GM19240 (cell line): ENCODE results near the gene PRICKLE3.
A peak's percentile ranks its signal among the peaks of the same experiment; 100 is the strongest.

Source experiments
- DNase-seq: peaks from one replicate; pipeline ENCODE4 v3.0.0; 2011; ENCODE audit warnings: low spot score; ENCODE audit not compliant: insufficient read length

Gene PRICKLE3, protein sequence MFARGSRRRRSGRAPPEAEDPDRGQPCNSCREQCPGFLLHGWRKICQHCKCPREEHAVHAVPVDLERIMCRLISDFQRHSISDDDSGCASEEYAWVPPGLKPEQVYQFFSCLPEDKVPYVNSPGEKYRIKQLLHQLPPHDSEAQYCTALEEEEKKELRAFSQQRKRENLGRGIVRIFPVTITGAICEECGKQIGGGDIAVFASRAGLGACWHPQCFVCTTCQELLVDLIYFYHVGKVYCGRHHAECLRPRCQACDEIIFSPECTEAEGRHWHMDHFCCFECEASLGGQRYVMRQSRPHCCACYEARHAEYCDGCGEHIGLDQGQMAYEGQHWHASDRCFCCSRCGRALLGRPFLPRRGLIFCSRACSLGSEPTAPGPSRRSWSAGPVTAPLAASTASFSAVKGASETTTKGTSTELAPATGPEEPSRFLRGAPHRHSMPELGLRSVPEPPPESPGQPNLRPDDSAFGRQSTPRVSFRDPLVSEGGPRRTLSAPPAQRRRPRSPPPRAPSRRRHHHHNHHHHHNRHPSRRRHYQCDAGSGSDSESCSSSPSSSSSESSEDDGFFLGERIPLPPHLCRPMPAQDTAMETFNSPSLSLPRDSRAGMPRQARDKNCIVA

DNA sequence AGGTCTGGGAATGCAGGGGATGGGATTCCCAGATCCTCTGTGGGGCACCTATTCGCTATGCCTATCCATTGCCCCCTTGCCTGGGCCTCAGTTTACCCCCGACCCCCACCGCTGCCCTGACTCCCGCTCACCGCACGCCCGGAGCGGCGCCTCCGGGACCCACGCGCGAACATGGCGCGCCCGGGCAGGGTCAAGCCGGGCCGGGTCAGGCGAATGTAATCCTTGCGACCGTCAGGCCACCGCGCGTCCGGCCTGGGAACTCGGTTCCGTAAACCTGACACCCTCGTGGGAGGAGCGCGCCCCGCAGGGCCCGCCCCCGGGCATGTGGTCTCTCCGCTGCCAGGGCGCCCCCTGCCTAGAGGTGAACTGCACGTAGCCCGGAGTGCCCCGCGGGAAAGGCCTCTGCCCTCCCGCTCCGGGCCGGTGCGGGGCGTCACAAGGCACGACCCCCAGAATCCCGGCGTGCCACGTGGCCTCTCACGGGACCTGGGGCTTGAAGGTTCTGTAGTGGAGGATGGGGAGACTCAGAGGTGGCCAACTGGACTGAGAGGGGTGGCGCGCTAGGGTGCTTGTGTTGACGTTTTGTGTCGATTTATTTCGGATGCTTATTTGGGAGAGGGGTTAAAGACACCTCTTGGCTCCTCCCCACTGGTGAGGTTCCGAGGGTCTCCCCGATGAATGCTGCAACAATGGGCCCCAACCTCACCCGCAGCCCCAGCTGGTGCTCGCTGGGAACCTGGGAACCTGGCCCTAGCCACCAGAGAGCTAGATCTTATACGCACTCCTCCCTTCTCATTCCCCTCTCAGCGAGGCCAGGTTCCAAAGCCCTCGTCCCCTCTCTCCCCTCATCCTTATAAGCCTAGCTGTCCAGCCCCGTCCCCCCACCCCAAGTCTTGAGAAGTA is at the start of gene PRICKLE3:
TSS of gene PRICKLE3 (minus strand) at position 249 of the 903 bp plus-strand sequence. CDS start at position 173, 76 bp downstream.
- no peak for DNase-seq

DNA sequence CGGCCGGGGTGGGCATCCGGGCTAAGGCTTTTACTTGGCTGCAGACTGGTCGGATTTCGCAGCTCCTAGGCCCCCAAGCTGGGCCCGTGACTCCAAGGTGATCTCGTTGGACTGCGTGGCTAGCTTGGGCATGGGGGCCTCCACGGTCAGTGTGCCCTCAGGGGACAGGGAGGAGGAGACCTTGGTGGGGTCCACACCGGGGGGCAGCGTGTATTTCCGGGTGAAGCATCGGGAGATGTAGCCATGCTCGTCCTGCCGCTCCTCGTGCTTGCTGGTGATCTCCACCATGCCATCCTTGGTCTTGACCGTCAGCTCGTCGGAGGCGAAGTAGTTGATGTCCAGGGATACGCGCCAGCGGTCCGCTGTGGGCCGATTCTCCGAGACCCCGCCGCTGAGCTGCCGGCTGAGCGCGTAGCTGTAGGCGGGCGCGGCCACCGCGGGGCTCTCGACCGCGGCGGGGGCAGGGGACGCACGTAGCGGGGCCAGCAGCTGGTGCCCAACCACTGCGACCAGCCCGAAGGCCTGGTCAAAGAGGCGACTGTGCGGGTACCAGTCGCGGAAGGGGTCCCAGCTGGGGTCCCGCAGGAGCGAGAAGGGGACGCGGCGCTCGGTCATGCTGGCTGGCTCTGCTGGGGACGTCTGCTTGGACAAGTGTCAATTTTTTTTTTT is 47.8 kb upstream of the PRICKLE3 start:
- DNase-seq, result no peak

DNA sequence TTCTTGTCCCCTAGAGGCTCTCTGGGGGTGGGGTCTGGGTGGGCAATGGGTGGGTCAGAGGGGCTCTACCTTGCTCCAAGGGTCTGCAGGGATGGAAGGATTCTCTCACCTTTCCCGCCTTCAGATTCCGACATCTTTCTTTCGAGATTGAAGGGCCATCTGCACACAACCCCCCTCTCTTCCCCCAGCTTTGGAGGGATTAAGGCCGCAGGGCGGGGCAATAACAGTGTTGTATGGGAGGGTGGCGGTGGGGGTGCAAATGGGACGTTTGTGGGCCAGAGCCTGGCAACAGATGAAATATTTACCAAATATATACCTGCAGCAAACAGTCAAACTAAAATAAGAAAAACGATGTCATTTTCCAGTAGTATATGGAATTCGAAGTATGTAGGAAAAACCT is 47.0 kb upstream of the PRICKLE3 start, which contains the start of gene CACNA1F:
TSS of gene CACNA1F (minus strand) at position 165 of the 400 bp plus-strand sequence. CDS start at position 134, 31 bp downstream.
- no peak for DNase-seq

DNA sequence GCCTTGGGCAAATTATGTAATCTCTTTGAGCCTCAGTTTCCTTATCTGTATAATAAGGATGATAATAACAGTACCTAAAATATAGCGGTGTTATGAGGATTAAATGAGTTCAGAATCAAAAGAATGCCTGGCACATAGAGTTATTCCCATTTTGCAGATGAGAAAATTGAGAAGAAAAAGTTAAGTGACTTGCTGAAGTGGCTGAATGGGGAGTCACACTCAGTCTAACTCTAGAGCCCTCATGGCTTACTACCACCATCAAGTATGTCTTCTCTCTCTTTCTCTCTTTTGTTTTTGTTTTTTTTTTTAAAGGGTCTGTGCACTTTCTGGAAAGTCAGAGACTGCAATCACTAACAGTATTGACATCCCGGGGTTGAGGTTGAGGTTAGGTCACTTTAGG is 46.4 kb upstream of the PRICKLE3 start:
- no peak for DNase-seq

DNA sequence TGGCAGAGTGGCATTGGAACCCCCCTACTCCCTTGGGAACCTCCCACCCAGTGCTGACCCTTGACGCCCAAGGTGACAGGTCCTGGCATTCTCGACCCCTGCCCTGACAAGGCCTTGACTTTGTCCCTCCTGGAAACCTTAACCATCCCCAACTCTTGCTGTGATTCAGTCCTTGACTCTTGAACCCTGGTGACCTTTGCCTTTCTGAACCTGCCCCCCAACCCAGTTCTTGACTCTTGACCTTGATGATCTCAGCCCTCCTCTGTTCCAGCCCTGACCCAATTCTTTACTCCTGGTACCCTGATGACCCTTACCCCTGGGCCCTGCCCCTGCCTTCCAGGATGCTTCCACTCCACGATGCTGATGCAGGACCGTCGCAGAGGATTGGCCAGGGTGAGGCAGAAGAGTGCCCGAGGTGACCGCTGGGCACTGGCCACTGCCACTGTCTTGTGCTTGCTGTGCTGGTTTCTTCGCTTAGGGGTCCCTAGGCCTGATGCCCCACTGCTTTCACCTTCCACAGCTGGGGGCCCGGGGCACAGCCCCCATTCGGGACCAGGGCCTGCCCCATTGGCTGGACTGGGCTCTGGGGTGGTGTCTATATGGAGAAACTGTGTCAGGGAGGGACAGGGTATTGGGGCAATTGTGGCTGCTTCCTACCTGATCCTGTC is 45.3 kb upstream of the PRICKLE3 start:
- no peak for DNase-seq

DNA sequence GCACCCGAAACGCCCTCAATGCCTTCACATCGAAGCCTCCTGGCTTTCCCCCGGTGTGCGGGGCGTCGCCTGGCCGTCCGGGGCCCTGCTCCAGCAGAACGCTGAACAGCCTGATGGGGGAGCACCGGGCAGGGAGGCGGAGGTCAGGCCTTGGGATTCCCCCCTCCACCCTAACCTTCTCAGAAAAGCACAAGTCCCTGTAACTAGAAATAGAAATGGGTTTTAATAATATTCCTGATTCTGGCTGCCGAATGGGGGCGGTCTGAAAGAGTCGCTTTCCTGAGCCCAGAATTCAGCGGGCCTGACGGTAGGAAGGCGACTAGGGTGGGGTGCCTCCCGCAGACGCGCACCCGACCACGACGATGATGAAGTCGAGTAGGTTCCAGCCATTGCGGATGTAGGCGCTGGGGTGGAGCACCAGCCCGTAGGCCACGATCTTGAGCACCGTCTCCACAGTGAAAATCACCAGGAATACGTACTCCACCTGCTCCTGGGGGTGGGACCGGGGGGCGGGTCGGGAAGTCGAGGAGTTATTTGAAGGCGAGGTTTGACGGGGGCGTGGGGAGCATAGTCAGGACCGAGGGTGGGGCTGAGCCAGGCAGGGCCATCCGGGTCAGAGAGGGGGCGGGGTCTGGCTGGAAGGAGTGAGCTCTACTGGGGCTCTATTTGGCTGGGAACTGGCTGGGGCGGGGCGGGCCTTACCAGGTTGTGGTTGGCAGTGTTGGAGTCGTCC is 44.5 kb upstream of the PRICKLE3 start:
- peak; percentile 66 for DNase-seq

DNA sequence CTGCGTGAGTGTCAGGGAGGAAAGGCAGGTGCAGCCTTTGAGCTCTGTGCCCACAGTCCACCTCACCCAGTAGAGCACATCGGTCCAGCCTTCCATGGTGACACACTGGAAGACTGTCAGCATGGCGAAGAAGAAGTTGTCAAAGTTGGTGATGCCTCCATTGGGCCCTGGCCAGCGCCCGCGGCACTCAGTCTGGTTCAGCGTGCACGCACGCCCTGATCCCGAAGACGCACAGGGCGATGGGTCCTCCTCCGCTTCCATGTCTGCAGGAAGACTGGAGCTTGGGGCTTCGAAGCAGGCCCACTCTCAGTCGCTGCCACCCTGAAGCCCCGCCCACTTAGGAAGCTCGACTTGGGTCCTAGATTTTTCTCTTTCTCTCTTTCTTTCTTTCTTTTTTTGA is 42.0 kb upstream of the PRICKLE3 start:
- DNase-seq, result no peak

DNA sequence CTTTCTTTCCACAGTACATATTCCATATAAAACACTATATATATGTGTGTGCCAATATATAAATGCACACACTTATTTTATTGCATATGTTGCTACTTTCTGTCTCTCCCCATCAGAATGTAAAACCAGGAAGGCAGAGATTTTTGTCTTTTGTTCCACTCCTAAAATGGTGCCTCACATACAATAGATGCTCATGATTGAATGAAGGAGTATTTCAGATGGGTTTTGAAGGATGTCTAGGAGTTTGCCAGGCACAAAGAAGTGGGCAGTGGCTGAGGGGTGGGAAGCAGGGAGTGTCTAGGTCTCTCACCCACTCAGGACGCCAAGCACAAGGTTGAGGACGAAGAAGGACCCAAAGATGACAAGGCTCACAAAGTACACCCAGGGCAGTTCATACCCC is 41.6 kb upstream of the PRICKLE3 start:
- no peak for DNase-seq

DNA sequence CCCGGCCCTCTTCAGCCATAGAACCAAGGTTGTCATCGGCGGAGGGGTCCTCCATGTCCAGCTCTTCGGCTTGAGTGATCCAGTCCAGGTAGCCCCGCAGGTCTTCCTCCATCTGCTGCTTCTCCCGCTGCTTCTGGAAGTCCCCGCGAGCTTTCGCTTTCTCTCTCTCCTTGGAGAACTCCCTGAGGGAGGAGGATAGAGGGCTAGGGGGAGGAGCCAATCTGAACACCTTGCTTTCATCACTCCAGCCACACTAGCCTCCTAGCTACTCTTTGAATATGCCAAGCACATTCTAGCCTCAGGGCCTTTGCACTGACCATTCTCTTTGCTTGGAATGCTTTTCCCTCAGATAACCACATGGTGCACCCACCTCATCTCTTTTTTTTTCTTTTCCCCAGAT is 40.8 kb upstream of the PRICKLE3 start:
- no peak for DNase-seq

DNA sequence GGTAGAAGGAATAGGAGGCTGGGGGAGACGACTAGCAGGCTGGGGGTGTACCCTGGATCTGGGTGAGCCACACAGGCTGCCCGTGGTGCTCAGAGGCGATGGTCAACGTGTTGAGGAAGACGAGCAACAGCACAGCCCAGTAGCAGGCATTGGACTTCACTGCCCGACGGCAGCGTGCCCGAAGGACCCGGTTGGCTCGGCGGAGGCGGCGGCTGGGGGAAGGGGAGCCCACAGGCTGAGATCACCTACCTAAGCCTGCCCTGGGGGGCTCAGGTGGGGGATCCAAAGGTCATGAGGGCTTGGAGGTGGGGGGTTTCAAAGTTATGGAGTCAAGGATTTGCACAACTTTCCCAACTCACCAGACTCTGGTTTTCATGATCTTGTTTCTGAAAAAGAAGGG is 39.7 kb upstream of the PRICKLE3 start:
- DNase-seq, result no peak

DNA sequence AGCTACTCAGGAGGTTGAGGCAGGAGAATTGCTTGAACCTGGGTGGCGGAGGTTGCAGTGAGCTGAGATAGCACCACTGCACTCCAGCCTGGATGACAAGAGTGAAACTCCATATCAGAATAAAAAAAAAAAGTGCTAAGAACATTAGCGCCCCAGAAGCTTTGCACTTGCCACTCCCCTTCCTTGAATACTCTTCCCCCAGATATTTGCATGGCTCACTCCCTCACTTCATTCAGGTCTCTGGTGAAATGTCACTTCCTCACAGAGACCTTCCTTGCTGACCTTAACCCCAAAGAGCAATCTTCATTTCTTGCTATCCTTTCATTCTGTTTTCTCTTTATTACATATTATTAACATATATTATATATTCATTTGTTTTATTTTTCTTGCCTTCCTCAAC is 35.7 kb upstream of the PRICKLE3 start:
- DNase-seq, result no peak

DNA sequence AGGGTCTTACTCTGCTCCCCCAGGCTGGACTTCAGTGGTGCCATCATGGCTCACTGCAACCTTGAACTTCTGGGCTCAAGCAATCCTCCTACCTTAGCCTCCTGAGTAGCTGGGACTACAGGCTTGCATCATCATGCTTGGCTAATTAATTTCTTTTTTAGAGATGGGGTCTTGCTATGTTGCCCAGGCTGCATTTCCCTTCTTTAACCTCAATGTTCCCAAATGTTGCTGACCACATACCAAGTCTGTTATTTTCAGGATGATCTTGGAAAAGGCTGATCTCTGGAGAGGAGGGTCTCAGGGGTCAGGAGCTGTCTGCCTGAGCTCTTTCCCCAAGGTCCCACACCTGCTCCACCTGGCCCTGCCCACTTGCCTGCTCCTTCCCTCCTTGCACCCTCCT is 33.9 kb upstream of the PRICKLE3 start:
- DNase-seq, result no peak

DNA sequence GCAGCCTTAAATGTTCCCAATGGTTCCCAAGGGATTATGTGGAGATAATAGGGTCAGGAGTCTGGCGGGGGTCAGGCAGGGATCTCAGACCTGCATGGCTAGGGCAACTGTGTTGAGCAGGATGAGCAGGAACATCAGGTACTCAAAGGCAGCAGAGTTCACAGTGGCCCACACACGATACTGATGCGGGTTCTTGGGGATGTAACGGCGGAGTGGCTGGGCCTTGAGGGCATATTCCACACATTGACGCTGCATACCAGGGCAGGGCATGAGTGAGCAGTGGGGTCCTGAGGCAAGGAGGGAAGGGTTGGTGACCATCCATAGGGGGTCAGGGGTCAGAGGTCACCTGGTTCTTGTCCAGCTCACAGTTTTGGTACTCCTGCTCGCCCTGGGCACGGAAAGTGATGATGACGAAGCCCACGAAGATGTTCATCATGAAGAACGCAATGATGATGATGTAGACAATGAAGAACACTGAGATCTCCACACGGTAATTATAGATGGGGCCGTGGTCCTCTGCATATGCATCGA is 28.9 kb upstream of the PRICKLE3 start:
- no peak for DNase-seq

DNA sequence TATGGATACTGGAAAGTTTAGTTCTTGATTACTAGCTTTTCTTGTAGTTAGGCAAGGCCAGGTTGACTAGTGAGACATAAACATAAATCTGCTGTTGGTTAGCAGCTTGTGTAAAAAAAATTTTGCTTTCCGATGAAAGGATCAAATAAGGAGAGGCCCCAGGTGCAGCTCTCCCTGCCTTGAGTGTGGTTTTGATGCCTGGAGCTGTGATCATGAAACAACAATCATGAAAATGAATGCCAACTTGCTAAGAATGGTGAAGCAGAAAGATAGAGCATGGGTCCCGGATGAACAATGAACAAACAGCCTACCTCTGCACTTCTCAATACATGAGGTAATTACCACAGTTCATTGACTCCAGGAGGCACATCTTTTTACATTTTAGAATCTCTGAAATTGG is 28.2 kb upstream of the PRICKLE3 start:
- DNase-seq, result no peak

DNA sequence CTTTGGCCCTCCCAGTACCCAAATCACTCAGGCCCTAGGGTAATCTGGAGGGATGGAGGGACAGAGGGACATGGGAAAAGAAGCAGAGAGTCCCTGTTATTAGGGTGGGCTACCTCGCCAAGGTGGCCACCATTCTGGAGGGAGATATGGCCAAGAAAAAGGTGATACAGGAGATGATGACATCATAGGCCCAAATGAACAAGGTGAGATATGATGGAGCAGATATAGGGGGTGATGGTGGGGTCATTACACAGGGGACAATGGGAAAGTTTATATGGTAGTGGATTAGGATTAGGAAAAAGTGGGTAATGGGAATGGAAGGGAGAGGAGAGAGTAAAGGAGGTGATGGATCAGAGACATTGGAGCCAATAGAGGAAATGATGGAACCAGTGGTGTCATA is 26.7 kb upstream of the PRICKLE3 start:
- no peak for DNase-seq

DNA sequence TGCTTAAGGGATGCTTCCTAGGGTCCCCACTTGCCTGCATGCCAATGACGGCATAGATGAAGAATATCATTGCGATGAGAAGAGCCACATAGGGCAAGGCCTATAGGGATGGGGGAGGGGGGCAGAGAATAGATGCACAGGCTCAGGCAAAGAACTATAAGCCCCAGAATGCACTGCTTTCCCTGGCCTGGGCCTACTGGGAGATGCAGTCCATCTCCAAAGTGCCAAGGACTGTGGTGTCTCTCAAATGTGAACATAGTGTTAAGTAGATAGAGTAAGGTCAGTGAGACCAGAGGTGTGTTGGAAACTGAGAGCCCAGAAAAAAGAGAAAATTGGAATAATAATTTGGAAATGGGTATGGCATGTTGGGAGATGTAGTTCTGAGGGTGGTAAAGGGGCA is 26.0 kb upstream of the PRICKLE3 start:
- DNase-seq, result no peak

DNA sequence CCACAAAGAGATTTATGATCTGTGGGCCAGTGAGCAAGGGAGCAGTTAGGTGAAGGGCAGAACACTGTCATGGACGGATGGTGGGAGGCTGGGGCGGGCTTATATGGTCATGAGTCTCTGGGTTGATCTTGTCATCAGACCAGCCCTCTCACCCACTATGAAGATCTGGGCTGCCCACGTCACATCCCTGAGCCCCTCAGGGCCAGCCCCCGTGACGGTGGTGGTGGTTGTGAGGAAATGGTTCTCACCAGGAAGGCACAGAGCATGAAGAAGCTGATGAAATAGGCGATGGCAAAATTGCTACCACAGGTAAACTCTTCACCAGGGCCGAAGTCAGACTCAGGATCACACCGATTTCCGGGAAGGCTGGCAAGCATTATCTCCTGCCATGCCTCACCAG is 24.9 kb upstream of the PRICKLE3 start:
- no peak for DNase-seq

DNA sequence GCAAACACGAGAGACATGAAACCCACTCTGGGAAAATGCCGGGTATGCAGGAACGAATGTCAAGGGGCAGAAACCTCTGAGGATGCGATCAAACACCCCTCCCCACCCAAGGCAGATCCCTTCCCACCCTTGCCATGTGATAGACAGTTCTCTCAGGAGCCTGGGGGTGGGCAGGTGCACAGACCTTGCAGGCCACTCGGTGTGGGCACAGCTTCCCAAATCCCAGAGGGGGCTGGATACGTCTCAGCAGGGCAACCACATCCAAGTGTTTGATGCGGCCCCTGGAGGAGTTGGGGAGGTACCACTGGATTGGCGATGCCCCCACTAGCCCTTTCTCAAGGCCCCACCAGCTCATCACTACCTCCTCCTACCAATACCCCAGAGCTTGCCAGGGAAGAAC is 24.2 kb upstream of the PRICKLE3 start:
- DNase-seq, result no peak

DNA sequence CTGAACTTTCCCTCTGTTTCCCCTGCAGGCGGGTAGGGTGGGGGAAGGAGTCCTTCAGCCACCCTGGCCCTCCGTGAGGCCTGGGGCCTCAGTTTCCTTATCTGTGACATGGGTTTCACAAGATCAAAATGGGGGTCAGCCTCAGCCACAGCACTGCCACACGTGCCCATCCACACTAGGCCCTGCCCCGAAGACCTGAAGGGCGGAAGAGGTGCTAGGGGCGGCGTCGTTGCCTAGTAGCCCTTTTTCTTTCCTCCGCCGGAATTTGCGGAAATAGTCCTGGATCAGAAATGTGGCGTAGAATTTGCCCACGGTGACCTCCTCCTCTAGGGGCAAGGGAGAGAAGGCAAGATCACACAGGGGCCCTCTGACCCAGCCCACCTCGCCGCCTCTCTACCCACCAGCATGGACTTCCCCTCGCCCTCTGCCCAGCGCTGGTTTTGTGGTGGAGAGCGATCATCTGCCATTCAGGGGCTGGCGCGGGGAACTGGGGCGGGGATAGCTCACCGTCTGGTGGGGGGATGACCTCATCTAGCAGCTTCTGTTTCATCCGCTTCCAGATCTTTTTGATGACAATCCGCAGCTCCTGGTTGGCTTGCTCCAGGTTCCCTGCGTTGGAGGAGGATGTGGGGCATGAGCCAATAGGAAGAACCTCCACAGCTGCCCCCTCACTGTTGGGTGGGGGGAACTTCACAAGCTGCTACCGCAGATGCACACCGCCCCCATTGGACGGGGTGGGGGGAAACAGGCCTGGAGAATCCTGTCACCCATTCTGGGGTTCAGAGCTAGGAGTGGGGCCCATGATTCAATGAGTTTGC is 23.5 kb upstream of the PRICKLE3 start:
- DNase-seq, result no peak
